Tibial nerve (tissue), 4 donors: ENCODE results near the gene TRMU. TPM values are rescaled to one million over a fixed set of nuclear protein-coding genes. Genes with fewer than 3 reads are reported as not detected.
"Not testable (repeated sequence)": the region's sequence is repeated elsewhere in the genome, so short reads cannot be mapped to it uniquely, and the experiment has no call there.

Source experiments
- DNase-seq, 2 donors: peaks; one replicate each; pipeline ENCODE4 v3.0.0-alpha.2; 2019; ENCODE audit warnings: low spot score in 2 of 2
- H3K27ac ChIP-seq, 4 donors: fragments of 200-600 bp; sonication (generic) in 3 of 4; one replicate each; pipeline ENCODE4 v1.5.1; 2017 to 2019; ENCODE audit warnings: mild to moderate bottlenecking in 1 of 4
- H3K27me3 ChIP-seq, 2 donors: fragments of 200-600 bp; sonication (generic) in 1 of 2; one replicate each; pipeline versions ENCODE4 v1.5.1 to v1.6.0; 2017 to 2019
- H3K36me3 ChIP-seq, 3 donors: fragments of 200-600 bp; sonication (generic); one replicate each; pipeline ENCODE4 v1.5.1; 2018 to 2019
- H3K4me1 ChIP-seq, 4 donors: fragments of 200-600 bp; sonication (generic) in 3 of 4; one replicate each; pipeline ENCODE4 v1.5.1; 2017 to 2019
- H3K4me3 ChIP-seq, 4 donors: fragments of 200-600 bp; sonication (generic) in 3 of 4; one replicate each; pipeline ENCODE4 v1.5.1; 2017 to 2019; ENCODE audit warnings: mild to moderate bottlenecking in 1 of 4, moderate library complexity in 1 of 4
- H3K9me3 ChIP-seq, 4 donors: fragments of 200-600 bp; sonication (generic) in 3 of 4; one replicate each; pipeline ENCODE4 v1.5.1; 2017 to 2019
- EP300 ChIP-seq, 2 donors: sonication (generic); formaldehyde crosslinking; IDR thresholded peaks; one replicate each; pipeline ENCODE4 v1.6.1; 2017; ENCODE audit warnings: antibody characterized with exemption in 2 of 2, mild to moderate bottlenecking in 1 of 2
- POLR2A ChIP-seq, 2 donors: fragments of 450-650 bp; IDR thresholded peaks; one replicate each; pipeline ENCODE4 v1.6.1; 2017; ENCODE audit warnings: antibody characterized with exemption in 2 of 2, mild to moderate bottlenecking in 2 of 2, moderate library complexity in 2 of 2
- WGBS, 2 donors: methylation state at CpG; one replicate each; pipeline ENCODE4 v1.1.5; 2018; 5-methylcytosine and 5-hydroxymethylcytosine counted together
- total RNA-seq, 4 donors: library from RNA; depleted of rRNA; stranded (reverse); fragments of >200 nt; gene quantifications; one replicate each; pipeline ENCODE4 v1.1.0, GENCODE V29; 2016
- TF ChIP-seq, protein P1 (sequence below), 5 experiments: fragments of 200-600 bp in 3 of 5; fragments of 450-650 bp in 2 of 5; sonication (generic) in 3 of 5; IDR thresholded peaks; one replicate each; pipeline ENCODE4 v1.5.1; 2016 to 2019; ENCODE audit warnings: antibody characterized with exemption in 5 of 5, mild to moderate bottlenecking in 3 of 5, moderate library complexity in 2 of 5

Gene TRMU
- total RNA-seq, 4 donors from 2014 or later: 50.0 to 85.3 (median 64.5) TPM

DNA sequence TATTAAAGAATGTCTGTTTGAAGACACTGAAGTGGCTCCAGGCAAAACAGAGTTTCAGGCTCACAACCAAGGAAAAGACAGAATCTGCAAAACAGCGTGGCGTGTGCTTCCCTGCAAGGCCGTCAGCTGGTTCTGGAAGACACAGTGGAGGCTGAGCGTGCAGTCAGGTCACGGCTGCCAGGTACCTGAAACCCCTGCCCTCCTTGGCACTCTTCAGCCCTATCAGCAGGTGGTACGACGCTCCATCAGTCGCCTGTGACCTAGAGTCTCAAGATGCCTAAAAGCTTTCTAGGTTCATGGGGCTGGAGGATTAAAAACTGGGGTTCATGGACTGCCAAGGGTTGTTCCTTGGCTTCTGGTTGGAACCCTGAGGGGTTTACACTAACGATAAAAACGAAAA is 65.9 kb downstream of the TRMU start:
- Histone ChIP-seq H3K4me1 (no peaks in the 10 kb centered on the region), H3K36me3 (no peaks in the 10 kb centered on the region), H3K9me3 (no peaks in the 10 kb centered on the region), H3K27me3 (no peaks in the 10 kb centered on the region), H3K27ac (no peak overlapping the region), H3K4me3 (no peak overlapping the region)
- WGBS, 2 donors: 81 to 83% methylated on average over 10 of the region's 10 CpGs
- no peak for DNase-seq
- no peak for TF ChIP-seq EP300 (IDR thresholded peaks at IDR 0.05)

DNA sequence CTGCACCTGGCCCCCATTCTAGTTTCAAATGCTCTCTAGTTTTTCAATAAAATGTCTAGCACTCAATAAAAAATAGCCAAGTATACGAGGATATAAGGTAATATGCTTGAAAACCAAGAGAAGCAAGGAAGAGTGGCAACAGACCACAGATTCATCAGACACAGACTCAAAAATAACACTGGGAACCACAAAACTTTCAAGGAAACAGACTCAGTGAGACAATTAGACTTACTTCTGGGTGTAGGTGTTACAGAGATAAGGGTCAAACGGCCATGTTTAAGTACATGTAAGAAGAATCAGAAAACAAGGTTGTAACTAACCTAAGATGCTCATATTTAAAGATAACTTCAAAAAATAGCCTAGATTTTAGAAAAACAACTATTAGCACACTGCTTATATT is 67.0 kb downstream of the TRMU start:
- Histone ChIP-seq H3K36me3 (no peaks in the 10 kb centered on the region), H3K4me3 (no peak overlapping the region), H3K27ac (no peak overlapping the region), H3K27me3 (no peaks in the 10 kb centered on the region), H3K4me1 (no peaks in the 10 kb centered on the region), H3K9me3 (no peaks in the 10 kb centered on the region)
- no peak for DNase-seq
- WGBS, 2 donors: 73 to 91% methylated on average over 2 of the region's 2 CpGs
- TF ChIP-seq POLR2A (IDR thresholded peaks at IDR 0.05) (no peak), EP300 (IDR thresholded peaks at IDR 0.05) (no peak)
- TF ChIP-seq, protein P1, sequence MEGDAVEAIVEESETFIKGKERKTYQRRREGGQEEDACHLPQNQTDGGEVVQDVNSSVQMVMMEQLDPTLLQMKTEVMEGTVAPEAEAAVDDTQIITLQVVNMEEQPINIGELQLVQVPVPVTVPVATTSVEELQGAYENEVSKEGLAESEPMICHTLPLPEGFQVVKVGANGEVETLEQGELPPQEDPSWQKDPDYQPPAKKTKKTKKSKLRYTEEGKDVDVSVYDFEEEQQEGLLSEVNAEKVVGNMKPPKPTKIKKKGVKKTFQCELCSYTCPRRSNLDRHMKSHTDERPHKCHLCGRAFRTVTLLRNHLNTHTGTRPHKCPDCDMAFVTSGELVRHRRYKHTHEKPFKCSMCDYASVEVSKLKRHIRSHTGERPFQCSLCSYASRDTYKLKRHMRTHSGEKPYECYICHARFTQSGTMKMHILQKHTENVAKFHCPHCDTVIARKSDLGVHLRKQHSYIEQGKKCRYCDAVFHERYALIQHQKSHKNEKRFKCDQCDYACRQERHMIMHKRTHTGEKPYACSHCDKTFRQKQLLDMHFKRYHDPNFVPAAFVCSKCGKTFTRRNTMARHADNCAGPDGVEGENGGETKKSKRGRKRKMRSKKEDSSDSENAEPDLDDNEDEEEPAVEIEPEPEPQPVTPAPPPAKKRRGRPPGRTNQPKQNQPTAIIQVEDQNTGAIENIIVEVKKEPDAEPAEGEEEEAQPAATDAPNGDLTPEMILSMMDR (IDR thresholded peaks at IDR 0.05): no peak

DNA sequence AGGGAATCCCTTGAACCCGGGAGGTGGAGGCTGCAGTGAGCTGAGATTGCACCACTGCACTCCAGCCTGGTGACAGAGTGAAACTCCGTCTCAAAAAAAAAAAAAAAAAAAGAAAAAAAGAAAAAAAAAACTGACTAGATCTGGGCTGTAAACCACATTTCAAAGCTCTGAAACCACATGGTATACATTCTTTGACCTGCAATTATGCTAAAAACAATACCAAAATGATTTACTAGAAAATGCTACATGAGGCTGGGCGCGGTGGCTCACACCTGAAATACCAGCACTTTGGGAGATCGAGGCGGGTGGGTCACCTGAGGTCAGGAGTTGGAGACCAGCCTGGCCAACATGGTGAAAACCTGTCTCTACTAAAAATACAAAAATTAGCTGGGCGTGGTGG is 68.4 kb downstream of the TRMU start:
- not testable (repeated sequence) for H3K27ac ChIP-seq, DNase-seq, H3K9me3 ChIP-seq, H3K27me3 ChIP-seq, H3K36me3 ChIP-seq, H3K4me3 ChIP-seq, H3K4me1 ChIP-seq
- 83 to 88% methylated on average over 7 of the region's 7 CpGs for WGBS, 2 donors

DNA sequence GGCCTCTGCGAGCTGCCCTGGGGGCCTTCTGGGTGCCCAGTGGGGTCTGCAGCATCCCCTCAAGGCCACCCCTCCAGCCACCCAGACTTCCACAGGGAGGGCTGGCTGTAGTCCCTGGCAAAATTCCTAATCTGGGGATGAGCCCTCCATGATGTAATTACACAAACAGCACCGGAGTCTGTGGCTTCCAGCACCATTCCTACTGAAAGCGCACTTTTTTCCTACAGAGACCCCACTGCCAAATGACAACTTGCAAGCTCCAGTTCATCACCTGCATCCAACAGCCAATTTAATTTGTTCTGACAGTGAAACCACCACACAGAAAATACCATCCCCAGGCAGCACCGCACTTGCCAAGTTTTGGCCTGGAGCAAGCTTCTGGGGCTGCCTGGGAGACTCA is 70.4 kb downstream of the TRMU start:
- H3K4me1 ChIP-seq: no peaks in the 10 kb centered on the region
- H3K36me3 ChIP-seq: no peaks in the 10 kb centered on the region
- H3K27ac ChIP-seq: no peak overlapping the region
- no peak overlapping the region for H3K4me3 ChIP-seq
- H3K9me3 ChIP-seq: no peaks in the 10 kb centered on the region
- WGBS, 2 donors: 71 to 80% methylated on average over 4 of the region's 4 CpGs
- DNase-seq: no peak
- H3K27me3 ChIP-seq: no peaks in the 10 kb centered on the region
- no peak for TF ChIP-seq POLR2A (IDR thresholded peaks at IDR 0.05)
- TF ChIP-seq, protein P1 (IDR thresholded peaks at IDR 0.05): no peak

- H3K4me3 ChIP-seq: no peak overlapping the region
- no peak for DNase-seq
Measured at GRCh38 chr22:46406349-46406748, 70.8 kb downstream of the TRMU start.

DNA sequence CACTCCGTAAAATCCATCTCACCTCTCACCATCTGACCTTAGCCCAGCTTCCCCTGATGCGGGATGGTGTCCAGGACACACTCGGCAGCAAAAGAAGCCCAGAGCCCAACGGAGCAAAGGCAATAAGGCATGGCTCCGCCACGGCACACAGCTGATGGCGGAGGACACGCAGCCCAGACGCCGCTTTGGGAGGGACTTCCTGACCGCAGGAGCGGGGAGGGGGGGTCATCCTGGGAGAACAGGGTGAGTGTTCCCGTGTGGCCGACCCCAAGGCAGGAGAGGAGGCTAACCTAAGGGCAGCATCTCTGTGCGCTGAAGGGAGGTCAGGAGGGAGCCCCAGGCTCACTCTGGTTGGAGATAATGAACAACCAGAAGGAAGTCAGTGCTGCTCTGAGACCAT is 71.3 kb downstream of the TRMU start:
- Histone ChIP-seq H3K27me3 (no peaks in the 10 kb centered on the region), H3K4me1 (no peaks in the 10 kb centered on the region), H3K4me3 (no peak overlapping the region), H3K27ac (no peak overlapping the region), H3K9me3 (no peaks in the 10 kb centered on the region), H3K36me3 (no peaks in the 10 kb centered on the region)
- no peak for TF ChIP-seq EP300 (IDR thresholded peaks at IDR 0.05)
- no peak for TF ChIP-seq POLR2A (IDR thresholded peaks at IDR 0.05)
- TF ChIP-seq, protein P1 (IDR thresholded peaks at IDR 0.05): no peak
- WGBS, 2 donors: 82 to 89% methylated on average over 15 of the region's 15 CpGs
- no peak for DNase-seq

More at GRCh38 chr22:46406349-46406748, 70.8 kb downstream of the TRMU start:
- WGBS, 2 donors: 70 to 77% methylated on average over 7 to 8 of the region's 8 CpGs
- H3K36me3 ChIP-seq: no peaks in the 10 kb centered on the region
- TF ChIP-seq EP300 (IDR thresholded peaks at IDR 0.05) (no peak), POLR2A (IDR thresholded peaks at IDR 0.05) (no peak)
- TF ChIP-seq, protein P1 (IDR thresholded peaks at IDR 0.05): no peak
- H3K27me3 ChIP-seq: no peaks in the 10 kb centered on the region
- no peak overlapping the region for H3K27ac ChIP-seq
- H3K9me3 ChIP-seq: no peaks in the 10 kb centered on the region
- no peaks in the 10 kb centered on the region for H3K4me1 ChIP-seq

Other genes starting within 250 kb of the TRMU start
- 10 to 100 TPM; 18.9 to 43.5 (median 27.2) TPM for gene PPARA, start 185.2 kb upstream of the TRMU start, total RNA-seq
- gene CDPF1, start 85.4 kb upstream of the TRMU start, total RNA-seq: 10 to 100 TPM in 3 of 4 donors, 1 to 10 TPM in 1; 7.5 to 22.5 (median 17.4) TPM
- under 1 TPM in 2 of 4 donors, not detected in 2; under 0.01 to 0.39 TPM for gene PKDREJ, start 72.4 kb upstream of the TRMU start, total RNA-seq
- gene TTC38, start 67.7 kb upstream of the TRMU start, total RNA-seq: 10 to 100 TPM; 63.2 to 85.2 (median 74.2) TPM
- gene GTSE1, start 38.8 kb upstream of the TRMU start, total RNA-seq: 1 to 10 TPM in 1 of 4 donors, under 1 TPM in 1, not detected in 2; 0.30 to 3.3 TPM
- gene CELSR1, start 201.9 kb downstream of the TRMU start, total RNA-seq: 1 to 10 TPM; 1.0 to 5.9 (median 2.6) TPM